ENCODE results near the gene ANGPTL2. TPM values are rescaled to one million over a fixed set of nuclear protein-coding genes. Genes with fewer than 3 reads are reported as not detected.

ANGPTL2 gene
- total and polyA plus RNA-seq, 9 of the 15 experiments (the other 6 are each of a cell fraction or from before 2014, with no cell fraction given), result not detected

DNA sequence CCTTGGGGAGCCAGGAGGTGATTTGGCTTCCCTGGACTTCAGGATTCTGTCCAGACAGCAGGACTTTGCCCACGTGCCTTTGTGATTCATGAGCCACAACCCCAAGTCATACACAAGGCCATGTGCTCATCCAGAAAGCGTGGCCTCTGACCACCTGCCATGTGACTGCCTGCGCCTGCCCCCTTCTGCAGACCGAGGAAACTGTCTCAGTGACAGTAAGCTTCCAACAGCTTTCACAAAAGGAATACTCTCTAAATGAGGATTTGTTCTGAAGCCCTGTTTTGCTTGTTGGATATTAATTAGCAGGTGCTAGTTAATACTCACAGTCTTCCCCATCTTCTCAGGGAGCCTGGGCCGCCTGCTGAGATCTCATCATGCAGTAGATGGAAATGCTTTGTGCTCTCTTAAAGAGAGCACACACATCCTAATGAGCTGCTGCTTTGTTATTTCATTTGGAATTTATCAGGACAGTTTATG lies 36.9 kb upstream of the ANGPTL2 start (continued):
- TF ChIP-seq, protein P1, sequence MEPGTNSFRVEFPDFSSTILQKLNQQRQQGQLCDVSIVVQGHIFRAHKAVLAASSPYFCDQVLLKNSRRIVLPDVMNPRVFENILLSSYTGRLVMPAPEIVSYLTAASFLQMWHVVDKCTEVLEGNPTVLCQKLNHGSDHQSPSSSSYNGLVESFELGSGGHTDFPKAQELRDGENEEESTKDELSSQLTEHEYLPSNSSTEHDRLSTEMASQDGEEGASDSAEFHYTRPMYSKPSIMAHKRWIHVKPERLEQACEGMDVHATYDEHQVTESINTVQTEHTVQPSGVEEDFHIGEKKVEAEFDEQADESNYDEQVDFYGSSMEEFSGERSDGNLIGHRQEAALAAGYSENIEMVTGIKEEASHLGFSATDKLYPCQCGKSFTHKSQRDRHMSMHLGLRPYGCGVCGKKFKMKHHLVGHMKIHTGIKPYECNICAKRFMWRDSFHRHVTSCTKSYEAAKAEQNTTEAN (CRISPR knock-in tag; IDR thresholded peaks at IDR 0.05), result peak; percentile 89
- TF ChIP-seq CBX3 (IDR thresholded peaks at IDR 0.05; ENCODE audit: borderline replicate concordance in 1 of 2, low read length in 2 of 2), result peak in 1 of 2 experiments; percentile 53; a peak in 1 of 3 replicates
- no peak for TF ChIP-seq CBX1 (IDR thresholded peaks at IDR 0.05; ENCODE audit: low read depth)
- TF ChIP-seq, protein P2, sequence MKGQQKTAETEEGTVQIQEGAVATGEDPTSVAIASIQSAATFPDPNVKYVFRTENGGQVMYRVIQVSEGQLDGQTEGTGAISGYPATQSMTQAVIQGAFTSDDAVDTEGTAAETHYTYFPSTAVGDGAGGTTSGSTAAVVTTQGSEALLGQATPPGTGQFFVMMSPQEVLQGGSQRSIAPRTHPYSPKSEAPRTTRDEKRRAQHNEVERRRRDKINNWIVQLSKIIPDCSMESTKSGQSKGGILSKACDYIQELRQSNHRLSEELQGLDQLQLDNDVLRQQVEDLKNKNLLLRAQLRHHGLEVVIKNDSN (CRISPR knock-in tag; IDR thresholded peaks at IDR 0.05), result peak; percentile 91
- TF ChIP-seq, protein P3, sequence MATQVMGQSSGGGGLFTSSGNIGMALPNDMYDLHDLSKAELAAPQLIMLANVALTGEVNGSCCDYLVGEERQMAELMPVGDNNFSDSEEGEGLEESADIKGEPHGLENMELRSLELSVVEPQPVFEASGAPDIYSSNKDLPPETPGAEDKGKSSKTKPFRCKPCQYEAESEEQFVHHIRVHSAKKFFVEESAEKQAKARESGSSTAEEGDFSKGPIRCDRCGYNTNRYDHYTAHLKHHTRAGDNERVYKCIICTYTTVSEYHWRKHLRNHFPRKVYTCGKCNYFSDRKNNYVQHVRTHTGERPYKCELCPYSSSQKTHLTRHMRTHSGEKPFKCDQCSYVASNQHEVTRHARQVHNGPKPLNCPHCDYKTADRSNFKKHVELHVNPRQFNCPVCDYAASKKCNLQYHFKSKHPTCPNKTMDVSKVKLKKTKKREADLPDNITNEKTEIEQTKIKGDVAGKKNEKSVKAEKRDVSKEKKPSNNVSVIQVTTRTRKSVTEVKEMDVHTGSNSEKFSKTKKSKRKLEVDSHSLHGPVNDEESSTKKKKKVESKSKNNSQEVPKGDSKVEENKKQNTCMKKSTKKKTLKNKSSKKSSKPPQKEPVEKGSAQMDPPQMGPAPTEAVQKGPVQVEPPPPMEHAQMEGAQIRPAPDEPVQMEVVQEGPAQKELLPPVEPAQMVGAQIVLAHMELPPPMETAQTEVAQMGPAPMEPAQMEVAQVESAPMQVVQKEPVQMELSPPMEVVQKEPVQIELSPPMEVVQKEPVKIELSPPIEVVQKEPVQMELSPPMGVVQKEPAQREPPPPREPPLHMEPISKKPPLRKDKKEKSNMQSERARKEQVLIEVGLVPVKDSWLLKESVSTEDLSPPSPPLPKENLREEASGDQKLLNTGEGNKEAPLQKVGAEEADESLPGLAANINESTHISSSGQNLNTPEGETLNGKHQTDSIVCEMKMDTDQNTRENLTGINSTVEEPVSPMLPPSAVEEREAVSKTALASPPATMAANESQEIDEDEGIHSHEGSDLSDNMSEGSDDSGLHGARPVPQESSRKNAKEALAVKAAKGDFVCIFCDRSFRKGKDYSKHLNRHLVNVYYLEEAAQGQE (IDR thresholded peaks at IDR 0.05; ENCODE audit: borderline replicate concordance), result peak; percentile 20; the same call in 1 of the 2 replicates
- TF ChIP-seq, protein P3 (CRISPR knock-in tag; IDR thresholded peaks at IDR 0.05; ENCODE audit: low read depth), result no peak
- TF ChIP-seq RB1 (IDR thresholded peaks at IDR 0.05; ENCODE audit: low read depth), result no peak
- peak; percentile 91 for TF ChIP-seq ZNF232 (CRISPR knock-in tag; IDR thresholded peaks at IDR 0.05)
- peak; percentile 40 for TF ChIP-seq ZNF583 (CRISPR knock-in tag; IDR thresholded peaks at IDR 0.05)
- no peak for TF ChIP-seq RBM25 (IDR thresholded peaks at IDR 0.05; ENCODE audit: low read depth, low read length, severe bottlenecking)
- TF ChIP-seq, protein P4, sequence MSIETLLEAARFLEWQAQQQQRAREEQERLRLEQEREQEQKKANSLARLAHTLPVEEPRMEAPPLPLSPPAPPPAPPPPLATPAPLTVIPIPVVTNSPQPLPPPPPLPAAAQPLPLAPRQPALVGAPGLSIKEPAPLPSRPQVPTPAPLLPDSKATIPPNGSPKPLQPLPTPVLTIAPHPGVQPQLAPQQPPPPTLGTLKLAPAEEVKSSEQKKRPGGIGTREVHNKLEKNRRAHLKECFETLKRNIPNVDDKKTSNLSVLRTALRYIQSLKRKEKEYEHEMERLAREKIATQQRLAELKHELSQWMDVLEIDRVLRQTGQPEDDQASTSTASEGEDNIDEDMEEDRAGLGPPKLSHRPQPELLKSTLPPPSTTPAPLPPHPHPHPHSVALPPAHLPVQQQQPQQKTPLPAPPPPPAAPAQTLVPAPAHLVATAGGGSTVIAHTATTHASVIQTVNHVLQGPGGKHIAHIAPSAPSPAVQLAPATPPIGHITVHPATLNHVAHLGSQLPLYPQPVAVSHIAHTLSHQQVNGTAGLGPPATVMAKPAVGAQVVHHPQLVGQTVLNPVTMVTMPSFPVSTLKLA (conservative IDR thresholded peaks at IDR 0.05), result peak; percentile 93 to 96
- TF ChIP-seq, protein P5, sequence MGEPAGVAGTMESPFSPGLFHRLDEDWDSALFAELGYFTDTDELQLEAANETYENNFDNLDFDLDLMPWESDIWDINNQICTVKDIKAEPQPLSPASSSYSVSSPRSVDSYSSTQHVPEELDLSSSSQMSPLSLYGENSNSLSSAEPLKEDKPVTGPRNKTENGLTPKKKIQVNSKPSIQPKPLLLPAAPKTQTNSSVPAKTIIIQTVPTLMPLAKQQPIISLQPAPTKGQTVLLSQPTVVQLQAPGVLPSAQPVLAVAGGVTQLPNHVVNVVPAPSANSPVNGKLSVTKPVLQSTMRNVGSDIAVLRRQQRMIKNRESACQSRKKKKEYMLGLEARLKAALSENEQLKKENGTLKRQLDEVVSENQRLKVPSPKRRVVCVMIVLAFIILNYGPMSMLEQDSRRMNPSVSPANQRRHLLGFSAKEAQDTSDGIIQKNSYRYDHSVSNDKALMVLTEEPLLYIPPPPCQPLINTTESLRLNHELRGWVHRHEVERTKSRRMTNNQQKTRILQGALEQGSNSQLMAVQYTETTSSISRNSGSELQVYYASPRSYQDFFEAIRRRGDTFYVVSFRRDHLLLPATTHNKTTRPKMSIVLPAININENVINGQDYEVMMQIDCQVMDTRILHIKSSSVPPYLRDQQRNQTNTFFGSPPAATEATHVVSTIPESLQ (CRISPR knock-in tag; IDR thresholded peaks at IDR 0.05), result no peak

All from K562 (cell line).